ENCODE measurements around the gene IQCH.
A peak's percentile ranks its signal among the peaks of the same experiment; 100 is the strongest.

Gene IQCH

GRCh38 chr15:67543348-67543718 is 288.7 kb downstream of the IQCH start:
- in situ Hi-C loops (cut with HindIII; ENCODE audit: low pct_unique_long_range_greater_than_20kb, low sequenced_read_pairs), result no loop called here
- TF ChIP-seq JUND (IDR thresholded peaks at IDR 0.05; ENCODE audit: low read depth), result no peak
- DNase-seq (ENCODE audit: low read depth in 1 of 2, low spot score in 1 of 2), result peak; percentile 2 to 13

GRCh38 chr15:67544475-67544874 is 289.9 kb downstream of the IQCH start:
- in situ Hi-C loops (cut with HindIII; ENCODE audit: low pct_unique_long_range_greater_than_20kb, low sequenced_read_pairs), result no loop called here
- TF ChIP-seq JUND (IDR thresholded peaks at IDR 0.05; ENCODE audit: low read depth), result no peak
- no peak for DNase-seq (ENCODE audit: low read depth in 1 of 2, low spot score in 1 of 2)

GRCh38 chr15:67545864-67546263 is 291.3 kb downstream of the IQCH start:
- DNase-seq (ENCODE audit: low read depth in 1 of 2, low spot score in 1 of 2), result peak in 1 of 2 experiments; percentile 31
- in situ Hi-C loops (cut with HindIII; ENCODE audit: low pct_unique_long_range_greater_than_20kb, low sequenced_read_pairs), result no loop called here
- no peak for TF ChIP-seq JUND (IDR thresholded peaks at IDR 0.05; ENCODE audit: low read depth)

- no peak for DNase-seq (ENCODE audit: low read depth in 1 of 2, low spot score in 1 of 2)
- in situ Hi-C loops (cut with HindIII; ENCODE audit: low pct_unique_long_range_greater_than_20kb, low sequenced_read_pairs), result no loop called here
- TF ChIP-seq JUND (IDR thresholded peaks at IDR 0.05; ENCODE audit: low read depth), result no peak
These were observed 292.5 kb downstream of the IQCH start for GRCh38 chr15:67547064-67547463.

GRCh38 chr15:67547836-67548235 is 293.2 kb downstream of the IQCH start:
- TF ChIP-seq JUND (IDR thresholded peaks at IDR 0.05; ENCODE audit: low read depth), result no peak
- in situ Hi-C loops (cut with HindIII; ENCODE audit: low pct_unique_long_range_greater_than_20kb, low sequenced_read_pairs), result no loop called here
- DNase-seq (ENCODE audit: low read depth in 1 of 2, low spot score in 1 of 2), result no peak

GRCh38 chr15:67548236-67548852 is 293.8 kb downstream of the IQCH start:
- in situ Hi-C loops (cut with HindIII; ENCODE audit: low pct_unique_long_range_greater_than_20kb, low sequenced_read_pairs), result no loop called here
- DNase-seq (ENCODE audit: low read depth in 1 of 2, low spot score in 1 of 2), result no peak
- no peak for TF ChIP-seq JUND (IDR thresholded peaks at IDR 0.05; ENCODE audit: low read depth)

- TF ChIP-seq JUND (IDR thresholded peaks at IDR 0.05; ENCODE audit: low read depth), result no peak
- in situ Hi-C loops (cut with HindIII; ENCODE audit: low pct_unique_long_range_greater_than_20kb, low sequenced_read_pairs), result no loop called here
- DNase-seq (ENCODE audit: low read depth in 1 of 2, low spot score in 1 of 2), result no peak
These were observed 294.5 kb downstream of the IQCH start for GRCh38 chr15:67548862-67549651.

- no peak for TF ChIP-seq JUND (IDR thresholded peaks at IDR 0.05; ENCODE audit: low read depth)
- in situ Hi-C loops (cut with HindIII; ENCODE audit: low pct_unique_long_range_greater_than_20kb, low sequenced_read_pairs), result no loop called here
- DNase-seq (ENCODE audit: low read depth in 1 of 2, low spot score in 1 of 2), result no peak
These were observed 295.1 kb downstream of the IQCH start for GRCh38 chr15:67549736-67550135.

- DNase-seq (ENCODE audit: low read depth in 1 of 2, low spot score in 1 of 2), result no peak
- in situ Hi-C loops (cut with HindIII; ENCODE audit: low pct_unique_long_range_greater_than_20kb, low sequenced_read_pairs), result no loop called here
- no peak for TF ChIP-seq JUND (IDR thresholded peaks at IDR 0.05; ENCODE audit: low read depth)
These were observed 295.9 kb downstream of the IQCH start for GRCh38 chr15:67550522-67550921.

GRCh38 chr15:67551207-67551743 is 296.7 kb downstream of the IQCH start:
- DNase-seq (ENCODE audit: low read depth in 1 of 2, low spot score in 1 of 2), result no peak
- TF ChIP-seq JUND (IDR thresholded peaks at IDR 0.05; ENCODE audit: low read depth), result no peak
- in situ Hi-C loops (cut with HindIII; ENCODE audit: low pct_unique_long_range_greater_than_20kb, low sequenced_read_pairs), result no loop called here

All from T47D (cell line).